ENCODE results near the gene LRP1.

DNA sequence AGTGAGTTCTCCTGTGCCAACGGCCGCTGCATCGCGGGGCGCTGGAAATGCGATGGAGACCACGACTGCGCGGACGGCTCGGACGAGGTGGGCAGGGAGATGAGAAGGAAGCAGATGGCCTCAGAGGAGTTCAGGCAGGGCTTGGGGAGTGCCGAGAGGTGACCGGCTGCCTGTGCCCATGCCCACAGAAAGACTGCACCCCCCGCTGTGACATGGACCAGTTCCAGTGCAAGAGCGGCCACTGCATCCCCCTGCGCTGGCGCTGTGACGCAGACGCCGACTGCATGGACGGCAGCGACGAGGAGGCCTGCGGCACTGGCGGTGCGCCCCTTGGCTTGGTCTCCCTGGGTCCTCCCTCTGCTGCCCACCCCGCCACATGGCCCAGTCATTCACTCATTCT is 74.9 kb downstream of the LRP1 start:
- TF ChIP-seq EZH2 (IDR thresholded peaks at IDR 0.05) (no peak), POLR2AphosphoS5 (IDR thresholded peaks at IDR 0.05; ENCODE audit: borderline replicate concordance, low read depth, low read length) (no peak)

All from SK-N-MC (cell line).